ENCODE results near the gene PLB1. TPM values are rescaled to one million over a fixed set of nuclear protein-coding genes. Genes with fewer than 3 reads are reported as not detected.

The PLB1 gene
- total RNA-seq, 1 donor from 2014 or later, result 2.5 TPM

DNA sequence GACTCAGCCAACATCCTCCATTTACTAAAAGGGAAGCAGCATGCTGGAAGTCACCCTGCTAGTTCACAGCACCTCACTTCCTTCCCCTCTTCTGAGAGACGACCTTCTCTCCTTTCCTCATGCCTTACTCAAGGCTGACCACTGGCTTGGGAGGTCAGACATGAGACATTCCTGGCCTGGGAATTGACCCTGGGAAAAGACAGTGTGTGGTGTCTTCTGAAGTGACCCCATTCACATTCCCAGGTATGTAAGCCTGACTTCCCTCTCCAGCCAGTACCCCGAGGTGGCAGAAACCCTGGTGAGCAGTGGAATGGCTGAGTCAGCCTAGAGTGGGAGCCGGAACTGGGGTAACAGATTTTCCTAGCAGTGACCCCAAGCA, 92.4 kb downstream of the PLB1 start:
- no peaks in the 10 kb centered on the region for H3K27me3 ChIP-seq
- no peak overlapping the region for H3K4me3 ChIP-seq
- no peaks in the 10 kb centered on the region for H3K9me3 ChIP-seq
- no peak for DNase-seq (ENCODE audit: extremely low spot score in 2 of 2)
- H3K4me1 ChIP-seq, result peaks cover 17% of the 10 kb centered on the region
- H3K36me3 ChIP-seq, result no peaks in the 10 kb centered on the region
- H3K27ac ChIP-seq, result no peak overlapping the region
- intact Hi-C loops (cut with DNase I), result no loop called here
- TF ChIP-seq POLR2AphosphoS5 (IDR thresholded peaks at IDR 0.05; ENCODE audit: insufficient read depth in 1 of 2, low read depth in 1 of 2), result no peak

GRCh38 chr2:28589746-28590463, 94.0 kb downstream of the PLB1 start:
- H3K27ac ChIP-seq, result no peak overlapping the region
- no peak for DNase-seq (ENCODE audit: extremely low spot score in 2 of 2)
- TF ChIP-seq POLR2AphosphoS5 (IDR thresholded peaks at IDR 0.05; ENCODE audit: insufficient read depth in 1 of 2, low read depth in 1 of 2), result no peak
- no peak for TF ChIP-seq CTCF (IDR thresholded peaks at IDR 0.05)
- TF ChIP-seq POLR2A (IDR thresholded peaks at IDR 0.05), result no peak
- no peak overlapping the region for H3K4me3 ChIP-seq
- H3K4me1 ChIP-seq, result peaks cover 2% of the 10 kb centered on the region
- no peaks in the 10 kb centered on the region for H3K9me3 ChIP-seq
- H3K36me3 ChIP-seq, result no peaks in the 10 kb centered on the region
- intact Hi-C loops (cut with DNase I), result no loop called here
- H3K27me3 ChIP-seq, result no peaks in the 10 kb centered on the region

DNA sequence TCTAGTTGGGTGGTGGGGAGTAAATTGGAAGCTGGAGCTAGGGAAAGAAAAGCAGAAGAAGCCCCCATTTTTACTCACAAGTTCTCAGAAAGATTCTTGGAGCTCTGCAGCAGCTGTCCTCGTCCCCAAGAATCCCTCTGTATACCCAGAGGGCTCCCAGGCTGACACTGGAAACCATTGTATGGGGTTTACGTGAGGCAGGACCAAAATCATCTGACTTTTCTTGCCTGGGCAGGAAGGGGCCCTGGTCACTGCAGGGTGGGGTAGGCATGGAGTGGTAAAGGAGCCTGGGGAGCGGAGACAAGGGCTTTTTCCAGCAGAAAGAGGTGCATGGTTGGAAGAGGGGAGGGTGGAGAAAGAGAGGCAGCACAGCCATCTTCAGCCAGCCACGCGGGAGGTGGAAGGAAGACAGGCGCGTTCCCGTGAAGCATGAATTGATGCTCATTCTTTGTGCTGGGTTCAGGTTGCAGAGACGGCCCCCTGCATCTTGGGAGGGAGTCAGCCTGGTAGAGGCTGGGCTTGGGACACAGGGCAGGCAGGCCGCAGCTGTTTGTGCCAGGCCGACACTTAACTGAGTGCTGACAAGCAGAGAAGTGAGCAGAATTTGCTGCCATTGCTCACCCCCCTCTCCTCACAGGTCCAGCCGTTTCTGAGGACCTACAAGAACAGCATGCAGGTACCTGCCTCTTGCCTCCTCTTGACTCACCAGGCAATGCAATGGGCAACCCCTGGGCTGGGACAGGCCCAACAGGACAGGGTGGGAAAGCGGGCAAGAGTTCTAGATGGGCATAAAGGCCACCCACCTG, 94.8 kb downstream of the PLB1 start:
- DNase-seq (ENCODE audit: extremely low spot score in 2 of 2), result no peak
- no peak for TF ChIP-seq CTCF (IDR thresholded peaks at IDR 0.05)
- TF ChIP-seq POLR2AphosphoS5 (IDR thresholded peaks at IDR 0.05; ENCODE audit: insufficient read depth in 1 of 2, low read depth in 1 of 2), result no peak
- no peak for TF ChIP-seq POLR2A (IDR thresholded peaks at IDR 0.05)
- Histone ChIP-seq H3K4me1 (no peaks in the 10 kb centered on the region), H3K4me3 (no peak overlapping the region), H3K27me3 (no peaks in the 10 kb centered on the region), H3K27ac (no peak overlapping the region), H3K36me3 (no peaks in the 10 kb centered on the region), H3K9me3 (no peaks in the 10 kb centered on the region)
- intact Hi-C loops (cut with DNase I), result no loop called here

DNA sequence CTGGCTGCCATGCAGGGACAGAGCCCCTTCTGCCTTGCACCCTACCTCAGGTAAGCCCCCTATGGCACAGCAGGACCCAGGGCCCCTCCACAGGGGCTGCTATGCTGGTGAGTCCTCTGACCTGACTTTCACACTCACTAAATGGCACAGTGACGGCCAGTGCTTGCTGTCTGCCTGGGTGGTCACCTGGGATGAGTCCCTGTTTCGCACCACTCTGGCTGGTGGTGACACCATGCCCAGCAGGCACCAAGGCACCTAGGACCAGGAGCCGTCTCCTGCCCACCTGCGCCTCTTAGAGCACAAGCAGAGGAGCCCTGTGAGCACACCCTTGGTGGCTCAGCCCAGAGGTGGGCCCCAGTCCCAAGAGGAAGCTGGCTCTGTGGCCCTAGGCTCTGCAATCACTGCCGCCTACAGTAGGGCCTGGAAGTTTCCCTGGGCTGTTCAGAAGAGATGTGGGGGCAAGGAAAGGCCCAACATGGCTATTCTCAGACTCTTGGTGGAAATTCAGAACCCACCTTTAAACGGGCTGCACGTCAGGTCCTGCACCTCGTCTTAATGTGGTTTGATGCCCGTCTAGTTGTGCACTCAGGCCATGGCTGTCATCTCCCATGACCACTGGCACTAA, 96.0 kb downstream of the PLB1 start:
- Histone ChIP-seq H3K9me3 (no peaks in the 10 kb centered on the region), H3K4me1 (no peaks in the 10 kb centered on the region), H3K27me3 (no peaks in the 10 kb centered on the region), H3K27ac (no peak overlapping the region), H3K4me3 (no peak overlapping the region), H3K36me3 (no peaks in the 10 kb centered on the region)
- TF ChIP-seq POLR2AphosphoS5 (IDR thresholded peaks at IDR 0.05; ENCODE audit: insufficient read depth in 1 of 2, low read depth in 1 of 2), result no peak
- TF ChIP-seq POLR2A (IDR thresholded peaks at IDR 0.05), result no peak
- TF ChIP-seq CTCF (IDR thresholded peaks at IDR 0.05), result no peak
- no peak for DNase-seq (ENCODE audit: extremely low spot score in 2 of 2)
- intact Hi-C loops (cut with DNase I), result no loop called here

- intact Hi-C loops (cut with DNase I), result no loop called here
- Histone ChIP-seq H3K27ac (no peak overlapping the region), H3K27me3 (no peaks in the 10 kb centered on the region), H3K36me3 (no peaks in the 10 kb centered on the region), H3K4me1 (no peaks in the 10 kb centered on the region), H3K9me3 (no peaks in the 10 kb centered on the region), H3K4me3 (no peak overlapping the region)
- TF ChIP-seq CTCF (IDR thresholded peaks at IDR 0.05) (no peak), POLR2AphosphoS5 (IDR thresholded peaks at IDR 0.05; ENCODE audit: insufficient read depth in 1 of 2, low read depth in 1 of 2) (no peak), POLR2A (IDR thresholded peaks at IDR 0.05) (no peak)
- DNase-seq (ENCODE audit: extremely low spot score in 2 of 2), result no peak
These were observed 96.6 kb downstream of the PLB1 start for GRCh38 chr2:28592481-28592880.
